EL (cell line): ENCODE results near the gene PREB.
"Not testable (repeated sequence)": the region's sequence is repeated elsewhere in the genome, so short reads cannot be mapped to it uniquely, and the experiment has no call there.

Source experiments
- DNase-seq: peaks from one replicate; pipeline ENCODE4 v3.0.0-alpha.2; 2016

The PREB gene

GRCh38 chr2:27125104-27125503, 9.3 kb downstream of the PREB start:
- DNase-seq: no peak

- peak; percentile 15 for DNase-seq
These were observed 10.9 kb downstream of the PREB start, which contains the start of gene ABHD1 for GRCh38 chr2:27123302-27124150. Gene ABHD1 (plus strand): TSS chr2:27123815. CDS start chr2:27123949, 134 bp downstream.

GRCh38 chr2:27122791-27123190, 11.6 kb downstream of the PREB start:
- no peak for DNase-seq

GRCh38 chr2:27121906-27122305, 12.5 kb downstream of the PREB start:
- DNase-seq: no peak

- DNase-seq: not testable (repeated sequence)
These were observed 15.1 kb downstream of the PREB start for GRCh38 chr2:27119330-27119670.

- DNase-seq: no peak
These were observed 15.7 kb downstream of the PREB start, which contains the start of gene CGREF1 for GRCh38 chr2:27118525-27119329. Gene CGREF1 (minus strand): TSS chr2:27119128. CDS start chr2:27104366, 14,762 bp downstream.

GRCh38 chr2:27117995-27118524, 16.4 kb downstream of the PREB start:
- DNase-seq: no peak

- DNase-seq: no peak
These were observed 18.9 kb downstream of the PREB start for GRCh38 chr2:27115519-27115918.

- not testable (repeated sequence) for DNase-seq
These were observed 22.9 kb downstream of the PREB start for GRCh38 chr2:27111392-27112078.

- not testable (repeated sequence) for DNase-seq
These were observed 23.7 kb downstream of the PREB start for GRCh38 chr2:27110603-27111352.

- DNase-seq: no peak
These were observed 25.4 kb downstream of the PREB start for GRCh38 chr2:27109083-27109482.

GRCh38 chr2:27108221-27108620, 26.2 kb downstream of the PREB start:
- no peak for DNase-seq

- no peak for DNase-seq
These were observed 28.5 kb downstream of the PREB start for GRCh38 chr2:27105981-27106380.

- no peak for DNase-seq
These were observed 32.1 kb downstream of the PREB start for GRCh38 chr2:27102329-27102728.

GRCh38 chr2:27100036-27100435, 34.4 kb downstream of the PREB start:
- no peak for DNase-seq

GRCh38 chr2:27099334-27099955, 35.0 kb downstream of the PREB start:
- no peak for DNase-seq

GRCh38 chr2:27097341-27097740, 37.1 kb downstream of the PREB start:
- no peak for DNase-seq

GRCh38 chr2:27096748-27097297, 37.6 kb downstream of the PREB start:
- no peak for DNase-seq

- peak; percentile 51 for DNase-seq
These were observed 38.4 kb downstream of the PREB start for GRCh38 chr2:27095745-27096651.

GRCh38 chr2:27095427-27095744, 39.0 kb downstream of the PREB start:
- no peak for DNase-seq
